Measurements from ENCODE around the gene FAM124A. TPM values are rescaled to one million over a fixed set of nuclear protein-coding genes. Genes with fewer than 3 reads are reported as not detected.

The FAM124A gene
- total RNA-seq, 3 donors from 2014 or later, result 1.2 to 15.2 (median 2.1) TPM

GRCh38 chr13:51232328-51232727 lies 10.1 kb downstream of the FAM124A start:
- DNase-seq, result no peak
- Histone ChIP-seq H3K4me1 (ENCODE audit: low read depth) (peaks cover 2% of the 10 kb centered on the region), H3K36me3 (ENCODE audit: low read depth) (no peaks in the 10 kb centered on the region), H3K9me3 (no peaks in the 10 kb centered on the region), H3K4me3 (no peak overlapping the region)
- TF ChIP-seq CTCF (IDR thresholded peaks at IDR 0.05), result no peak
- intact Hi-C loops (cut with DNase I, micrococcal nuclease), result no loop called here
- ATAC-seq, result no peak

GRCh38 chr13:51233117-51233826 lies 11.1 kb downstream of the FAM124A start:
- Histone ChIP-seq H3K4me1 (ENCODE audit: low read depth) (peaks cover 2% of the 10 kb centered on the region), H3K4me3 (no peak overlapping the region), H3K9me3 (no peaks in the 10 kb centered on the region), H3K36me3 (ENCODE audit: low read depth) (no peaks in the 10 kb centered on the region)
- DNase-seq (no peak), ATAC-seq (no peak)
- TF ChIP-seq CTCF (IDR thresholded peaks at IDR 0.05), result no peak
- intact Hi-C loops (cut with DNase I, micrococcal nuclease), result no loop called here

GRCh38 chr13:51234676-51235075 lies 12.5 kb downstream of the FAM124A start:
- no peak for DNase-seq
- Histone ChIP-seq H3K9me3 (no peaks in the 10 kb centered on the region), H3K36me3 (ENCODE audit: low read depth) (no peaks in the 10 kb centered on the region), H3K4me1 (ENCODE audit: low read depth) (peaks cover 2% of the 10 kb centered on the region), H3K4me3 (no peak overlapping the region)
- no peak for ATAC-seq
- intact Hi-C loops (cut with DNase I, micrococcal nuclease), result no loop called here
- no peak for TF ChIP-seq CTCF (IDR thresholded peaks at IDR 0.05)

- no peaks in the 10 kb centered on the region for H3K9me3 ChIP-seq
- ATAC-seq (no peak), DNase-seq (no peak)
- peaks cover 2% of the 10 kb centered on the region for H3K4me1 ChIP-seq (ENCODE audit: low read depth)
- intact Hi-C loops (cut with DNase I, micrococcal nuclease), result no loop called here
- TF ChIP-seq CTCF (IDR thresholded peaks at IDR 0.05), result no peak
- no peaks in the 10 kb centered on the region for H3K36me3 ChIP-seq (ENCODE audit: low read depth)
- no peak overlapping the region for H3K4me3 ChIP-seq
These were observed 13.0 kb downstream of the FAM124A start for GRCh38 chr13:51235186-51235585.

GRCh38 chr13:51235756-51236490 lies 13.7 kb downstream of the FAM124A start:
- H3K36me3 ChIP-seq (ENCODE audit: low read depth), result no peaks in the 10 kb centered on the region
- no peaks in the 10 kb centered on the region for H3K4me1 ChIP-seq (ENCODE audit: low read depth)
- H3K4me3 ChIP-seq, result no peak overlapping the region
- ATAC-seq (no peak), DNase-seq (no peak)
- no peak for TF ChIP-seq CTCF (IDR thresholded peaks at IDR 0.05)
- H3K9me3 ChIP-seq, result no peaks in the 10 kb centered on the region
- intact Hi-C loops (cut with DNase I, micrococcal nuclease), result no loop called here
